NB4 (cell line): ENCODE data around the gene SLC35E4.

Source experiments
- DNase-seq: peaks from one replicate; pipeline ENCODE4 v3.0.0; 2010; ENCODE audit warnings: low read depth
- H3K4me3 ChIP-seq: one replicate; pipeline ENCODE4 v1.5.1; 2011; ENCODE audit warnings: mild to moderate bottlenecking, low read depth, low read length, moderate library complexity
- MAX ChIP-seq: IDR thresholded peaks from 2 replicates; pipeline ENCODE4 v1.6.1; 2011; ENCODE audit warnings: low read depth, low read length
- MYC ChIP-seq: IDR thresholded peaks from 2 replicates; pipeline ENCODE4 v1.6.1; 2011; ENCODE audit warnings: low read depth, low read length
- POLR2A ChIP-seq: IDR thresholded peaks from 2 replicates; pipeline ENCODE4 v1.6.1; 2011; ENCODE audit warnings: mild to moderate bottlenecking; ENCODE audit not compliant: insufficient read length; ENCODE audit errors: extremely low read depth
- TF ChIP-seq, protein P1 (sequence below): IDR thresholded peaks from one replicate; pipeline ENCODE4 v1.5.1; 2012; ENCODE audit warnings: low read depth, low read length

SLC35E4 gene

DNA sequence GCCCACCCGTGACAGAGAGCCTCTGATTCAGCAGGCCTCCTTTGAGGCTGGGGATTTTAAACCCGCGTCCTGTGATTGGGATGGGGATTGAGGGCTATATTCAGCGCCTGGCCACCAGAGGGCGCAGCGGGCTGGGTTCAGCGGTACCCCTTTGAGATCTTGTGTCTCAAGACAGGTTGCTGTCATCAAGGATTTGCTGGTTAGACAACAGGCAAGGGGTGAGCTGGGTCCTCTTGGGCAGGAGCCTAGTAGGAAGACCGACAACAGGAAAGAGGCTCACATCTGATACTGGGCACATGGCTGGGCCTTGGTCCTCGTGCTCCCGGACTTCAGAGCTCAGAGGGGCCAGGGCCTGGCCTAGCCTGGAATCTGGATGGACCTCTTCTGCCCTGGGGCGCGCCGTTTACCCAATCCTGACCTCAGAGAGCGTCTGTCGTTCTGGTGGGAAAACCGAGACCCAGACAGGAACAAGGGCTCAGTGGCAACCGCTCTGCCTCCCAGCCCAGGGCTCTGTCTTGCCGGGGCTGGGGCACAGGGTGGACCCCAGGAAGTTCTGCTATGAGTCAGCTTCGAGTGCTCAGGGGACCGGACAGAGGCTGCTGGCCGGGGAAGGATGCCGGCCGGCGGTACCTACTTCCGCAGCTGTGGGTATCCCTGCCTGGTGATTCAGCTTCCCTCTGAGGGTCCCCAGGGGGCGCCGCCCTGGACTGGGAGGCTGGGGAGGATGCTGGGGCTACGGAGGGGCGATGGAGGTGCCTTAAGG lies 929 bp upstream of the SLC35E4 start:
- H3K4me3 ChIP-seq, result no peak overlapping the region
- TF ChIP-seq MAX (peak; percentile 80), MYC (peak; percentile 77), POLR2A (no peak)
- TF ChIP-seq, protein P1, sequence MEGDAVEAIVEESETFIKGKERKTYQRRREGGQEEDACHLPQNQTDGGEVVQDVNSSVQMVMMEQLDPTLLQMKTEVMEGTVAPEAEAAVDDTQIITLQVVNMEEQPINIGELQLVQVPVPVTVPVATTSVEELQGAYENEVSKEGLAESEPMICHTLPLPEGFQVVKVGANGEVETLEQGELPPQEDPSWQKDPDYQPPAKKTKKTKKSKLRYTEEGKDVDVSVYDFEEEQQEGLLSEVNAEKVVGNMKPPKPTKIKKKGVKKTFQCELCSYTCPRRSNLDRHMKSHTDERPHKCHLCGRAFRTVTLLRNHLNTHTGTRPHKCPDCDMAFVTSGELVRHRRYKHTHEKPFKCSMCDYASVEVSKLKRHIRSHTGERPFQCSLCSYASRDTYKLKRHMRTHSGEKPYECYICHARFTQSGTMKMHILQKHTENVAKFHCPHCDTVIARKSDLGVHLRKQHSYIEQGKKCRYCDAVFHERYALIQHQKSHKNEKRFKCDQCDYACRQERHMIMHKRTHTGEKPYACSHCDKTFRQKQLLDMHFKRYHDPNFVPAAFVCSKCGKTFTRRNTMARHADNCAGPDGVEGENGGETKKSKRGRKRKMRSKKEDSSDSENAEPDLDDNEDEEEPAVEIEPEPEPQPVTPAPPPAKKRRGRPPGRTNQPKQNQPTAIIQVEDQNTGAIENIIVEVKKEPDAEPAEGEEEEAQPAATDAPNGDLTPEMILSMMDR, result peak; percentile 87
- DNase-seq, result peak; percentile 91

DNA sequence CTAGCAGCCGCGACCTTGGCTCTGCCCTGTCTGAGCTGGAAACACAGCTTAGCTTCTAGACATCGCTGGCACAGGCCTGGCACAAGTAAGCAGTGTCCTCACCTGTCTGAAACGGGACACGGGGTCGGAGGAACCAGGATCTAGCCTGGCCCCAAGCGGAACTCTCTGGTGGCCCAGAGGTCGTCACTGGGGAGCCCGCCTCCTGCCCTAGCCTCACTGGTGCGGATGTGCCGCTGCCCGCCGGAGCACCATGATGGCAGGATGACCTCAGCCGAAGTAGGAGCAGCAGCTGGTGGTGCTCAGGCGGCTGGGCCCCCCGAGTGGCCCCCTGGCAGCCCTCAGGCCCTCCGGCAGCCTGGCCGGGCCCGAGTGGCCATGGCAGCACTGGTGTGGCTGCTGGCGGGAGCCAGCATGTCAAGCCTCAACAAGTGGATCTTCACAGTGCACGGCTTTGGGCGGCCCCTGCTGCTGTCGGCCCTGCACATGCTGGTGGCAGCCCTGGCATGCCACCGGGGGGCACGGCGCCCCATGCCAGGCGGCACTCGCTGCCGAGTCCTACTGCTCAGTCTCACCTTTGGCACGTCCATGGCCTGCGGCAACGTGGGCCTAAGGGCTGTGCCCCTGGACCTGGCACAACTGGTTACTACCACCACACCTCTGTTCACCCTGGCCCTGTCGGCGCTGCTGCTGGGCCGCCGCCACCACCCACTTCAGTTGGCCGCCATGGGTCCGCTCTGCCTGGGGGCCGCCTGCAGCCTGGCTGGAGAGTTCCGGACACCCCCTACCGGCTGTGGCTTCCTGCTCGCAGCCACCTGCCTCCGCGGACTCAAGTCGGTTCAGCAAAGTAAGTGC lies 871 bp downstream of the SLC35E4 start:
- DNase-seq, result no peak
- no peak for TF ChIP-seq POLR2A
- TF ChIP-seq, protein P1, result no peak
- TF ChIP-seq MAX, result no peak
- TF ChIP-seq MYC, result no peak
- peak overlapping the region; percentile 53 for H3K4me3 ChIP-seq

DNA sequence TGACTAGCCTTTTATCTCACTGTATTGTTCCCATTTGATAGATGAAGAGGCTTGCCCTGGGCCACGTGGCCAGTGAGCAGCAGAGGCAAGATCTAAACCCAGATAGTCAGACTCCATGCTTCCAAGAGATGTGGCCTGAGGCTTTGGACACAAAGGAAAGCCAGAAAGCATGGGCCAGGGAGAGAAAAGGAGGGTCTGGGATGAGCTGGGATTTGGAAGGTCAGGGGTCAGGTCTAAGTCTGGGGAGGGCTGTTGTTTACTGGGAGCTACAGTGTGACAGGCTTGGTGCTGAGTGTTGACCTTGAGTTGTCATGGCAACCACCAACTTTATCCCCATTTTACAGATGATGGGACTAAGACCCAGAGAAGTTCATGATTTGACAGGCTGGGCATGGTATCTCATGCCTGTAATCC lies 2.1 kb downstream of the SLC35E4 start:
- no peak overlapping the region for H3K4me3 ChIP-seq
- DNase-seq, result no peak
- TF ChIP-seq MAX, result no peak
- TF ChIP-seq, protein P1, result no peak
- no peak for TF ChIP-seq POLR2A
- no peak for TF ChIP-seq MYC

GRCh38 chr22:30640361-30640760 lies 4.8 kb downstream of the SLC35E4 start:
- DNase-seq, result no peak
- no peak overlapping the region for H3K4me3 ChIP-seq
- TF ChIP-seq, protein P1, result no peak
- TF ChIP-seq POLR2A, result no peak

GRCh38 chr22:30640839-30641430 lies 5.4 kb downstream of the SLC35E4 start:
- TF ChIP-seq, protein P1, result no peak
- TF ChIP-seq MAX, result no peak
- DNase-seq, result no peak
- H3K4me3 ChIP-seq, result no peak overlapping the region
